Superior temporal gyrus (tissue), 1 donor: ENCODE measurements around the gene IMMP2L.
"Not testable (repeated sequence)": the region's sequence is repeated elsewhere in the genome, so short reads cannot be mapped to it uniquely, and the experiment has no call there.

ENCODE experiments used
- DNase-seq: peaks from one replicate; pipeline ENCODE4 v3.0.0-alpha.2; 2016; ENCODE audit errors: extremely low spot score

Gene IMMP2L

GRCh38 chr7:111460695-111461094 is 101.6 kb downstream of the IMMP2L start:
- DNase-seq: no peak

- no peak for DNase-seq
Measured at GRCh38 chr7:111459757-111460280, 102.5 kb downstream of the IMMP2L start.

- no peak for DNase-seq
Measured at GRCh38 chr7:111459065-111459756, 103.1 kb downstream of the IMMP2L start.

- DNase-seq: not testable (repeated sequence)
Measured at GRCh38 chr7:111450705-111451104, 111.6 kb downstream of the IMMP2L start.

GRCh38 chr7:111447502-111447901 is 114.8 kb downstream of the IMMP2L start:
- DNase-seq: not testable (repeated sequence)

- no peak for DNase-seq
Measured at GRCh38 chr7:111439977-111440376, 122.3 kb downstream of the IMMP2L start.

- no peak for DNase-seq
Measured at GRCh38 chr7:111438369-111439289, 123.7 kb downstream of the IMMP2L start.

DNA sequence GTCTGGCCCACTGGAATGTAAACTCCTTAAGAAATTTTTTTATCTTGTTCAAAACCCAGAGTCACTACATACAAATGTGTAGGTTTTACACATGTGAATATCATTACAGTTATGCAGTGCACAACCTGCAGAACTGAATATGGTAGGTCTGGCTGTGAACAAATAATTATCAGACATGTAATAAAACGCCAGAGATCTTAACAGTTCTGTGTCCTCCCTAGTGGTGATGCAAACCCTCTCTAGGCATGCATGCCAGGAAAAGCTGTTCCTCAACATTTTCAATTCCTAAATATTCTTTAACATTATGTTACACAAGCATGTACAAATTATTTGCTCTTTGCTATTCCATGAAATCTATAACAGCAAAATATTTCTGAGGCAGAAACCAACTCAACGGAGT is 124.6 kb downstream of the IMMP2L start:
- no peak for DNase-seq

GRCh38 chr7:111436608-111437007 is 125.7 kb downstream of the IMMP2L start:
- DNase-seq: no peak

DNA sequence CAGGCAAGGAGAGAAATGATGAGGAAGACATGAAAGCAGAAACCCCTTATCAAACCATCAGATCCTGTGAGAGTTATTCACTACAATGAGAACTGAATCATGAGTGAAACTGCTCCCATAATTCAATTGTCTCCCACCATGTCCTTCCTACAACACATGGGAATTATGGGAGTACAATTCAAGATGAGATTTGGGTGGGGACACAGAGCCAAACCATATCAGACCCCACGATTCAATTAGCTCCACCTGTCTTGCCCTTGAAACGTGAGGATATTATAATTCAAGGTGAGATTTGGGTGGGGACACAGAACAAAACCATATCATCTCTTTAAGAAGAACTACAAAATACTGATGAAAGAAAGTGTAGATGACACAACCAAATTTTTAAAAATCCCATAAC is 128.9 kb downstream of the IMMP2L start:
- no peak for DNase-seq

GRCh38 chr7:111429781-111430180 is 132.5 kb downstream of the IMMP2L start:
- no peak for DNase-seq

GRCh38 chr7:111424768-111425167 is 137.5 kb downstream of the IMMP2L start:
- DNase-seq: no peak

DNA sequence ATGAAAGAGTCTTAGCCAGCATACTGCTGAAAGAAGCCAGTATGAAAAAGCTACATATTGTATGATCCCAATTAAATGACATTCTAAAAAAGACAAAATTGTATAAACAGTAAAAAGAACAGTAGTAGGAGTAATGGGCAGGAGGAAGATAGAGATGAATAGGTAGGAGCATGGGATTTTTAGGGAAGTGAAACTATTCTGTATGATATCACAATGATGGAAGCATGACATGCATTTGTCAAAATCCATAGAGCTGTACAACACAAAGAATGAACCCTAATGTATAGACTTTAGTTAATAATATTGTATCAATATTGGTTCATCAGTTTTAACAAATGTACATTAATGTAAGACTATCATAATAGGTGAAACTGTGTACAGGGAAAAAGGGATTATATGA is 147.9 kb downstream of the IMMP2L start:
- no peak for DNase-seq

DNA sequence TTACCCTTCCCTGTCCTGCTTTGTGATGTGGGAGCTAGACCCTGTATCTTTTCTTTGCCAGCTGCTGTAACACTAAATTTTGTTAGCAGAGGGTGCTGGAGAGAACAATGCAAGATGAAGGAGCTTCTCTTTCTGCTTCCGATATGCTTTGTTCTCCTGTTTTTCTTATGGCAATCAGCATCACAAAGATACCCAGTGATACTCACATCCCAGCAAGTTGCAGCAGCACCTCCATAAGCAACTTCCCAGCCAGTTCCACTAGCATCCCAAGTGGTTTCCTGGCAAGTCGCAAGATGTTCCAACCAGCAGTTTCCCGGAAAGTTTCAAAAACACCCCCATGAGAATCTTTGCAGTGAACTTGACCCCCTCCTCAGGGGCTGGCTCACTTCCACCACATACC is 148.6 kb downstream of the IMMP2L start:
- DNase-seq: no peak

DNA sequence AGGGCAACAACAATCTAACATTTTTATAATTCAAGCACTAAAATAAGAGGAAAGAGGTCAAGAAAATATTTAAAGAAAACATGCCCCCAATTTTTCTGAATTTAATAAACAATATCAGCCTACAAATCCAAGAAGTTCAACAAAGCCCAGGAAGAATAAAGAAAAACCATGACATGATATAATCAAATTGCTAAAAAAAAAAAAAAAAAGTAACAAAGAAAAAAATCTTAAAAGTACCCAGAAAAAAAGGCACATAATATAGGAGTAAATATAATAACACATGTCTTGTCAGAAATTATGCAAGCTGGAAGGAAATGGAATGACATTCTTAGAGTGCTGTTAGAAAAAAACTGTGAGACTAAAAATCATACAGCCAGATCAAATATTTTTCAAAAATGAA is 151.4 kb downstream of the IMMP2L start:
- no peak for DNase-seq

- no peak for DNase-seq
Measured at GRCh38 chr7:111409714-111410422, 152.4 kb downstream of the IMMP2L start.

DNA sequence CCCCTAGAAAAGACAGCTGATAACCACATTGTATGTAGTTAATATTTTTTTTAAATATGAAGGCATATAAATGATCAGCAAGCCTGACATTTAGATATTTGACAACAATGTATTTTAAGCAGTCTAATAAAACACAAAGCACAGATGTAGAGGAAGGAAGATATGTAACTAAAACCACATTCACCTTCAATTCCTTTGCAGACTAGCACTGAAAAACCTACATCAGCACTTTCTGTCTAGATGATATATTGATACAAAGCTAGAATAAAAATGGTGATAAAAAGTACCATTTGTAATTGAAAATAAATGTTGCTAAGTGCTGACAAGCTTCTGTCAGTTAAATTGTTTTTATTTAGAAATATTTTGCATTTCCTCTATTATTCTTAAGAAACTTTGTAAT is 153.6 kb downstream of the IMMP2L start:
- DNase-seq: no peak

- no peak for DNase-seq
Measured at GRCh38 chr7:111407258-111407657, 155.0 kb downstream of the IMMP2L start.

- DNase-seq: no peak
Measured at GRCh38 chr7:111405621-111406020, 156.7 kb downstream of the IMMP2L start.

DNA sequence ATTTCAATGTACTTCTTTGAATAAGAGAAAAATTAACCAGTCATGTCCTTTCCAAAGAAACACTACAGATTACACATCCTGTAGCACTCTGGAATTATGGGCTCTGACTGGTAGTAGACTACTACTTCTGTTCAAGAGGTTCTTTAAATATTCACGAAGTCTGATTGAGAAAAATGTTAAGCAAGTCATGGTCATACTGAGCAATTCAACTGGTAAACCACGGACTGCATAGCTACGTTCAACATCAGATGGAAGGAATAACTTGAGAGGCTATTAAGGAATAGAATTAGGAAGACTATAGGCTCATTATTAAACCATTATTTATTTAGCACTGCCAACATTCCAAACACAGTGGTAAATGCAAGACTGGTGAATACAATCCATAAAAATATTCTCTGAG is 160.8 kb downstream of the IMMP2L start:
- no peak for DNase-seq

DNA sequence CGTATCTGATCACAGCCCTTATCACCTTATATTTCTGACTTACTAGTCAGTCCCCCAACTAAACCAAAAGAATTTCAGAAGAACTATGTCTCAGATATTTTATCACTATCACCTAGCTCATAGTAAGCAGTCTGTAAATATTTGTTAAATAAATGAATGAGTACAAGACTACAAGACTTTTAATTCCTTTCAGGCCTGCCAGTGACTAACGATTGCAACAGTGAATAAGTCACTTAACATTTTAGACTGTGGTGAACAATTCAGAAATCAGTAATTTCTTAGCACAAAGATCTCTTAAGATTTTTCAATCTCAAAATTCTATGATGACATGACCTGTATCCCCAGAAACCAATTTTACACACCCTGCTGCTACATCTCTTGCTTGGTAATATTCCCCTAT is 162.2 kb downstream of the IMMP2L start:
- no peak for DNase-seq

DNA sequence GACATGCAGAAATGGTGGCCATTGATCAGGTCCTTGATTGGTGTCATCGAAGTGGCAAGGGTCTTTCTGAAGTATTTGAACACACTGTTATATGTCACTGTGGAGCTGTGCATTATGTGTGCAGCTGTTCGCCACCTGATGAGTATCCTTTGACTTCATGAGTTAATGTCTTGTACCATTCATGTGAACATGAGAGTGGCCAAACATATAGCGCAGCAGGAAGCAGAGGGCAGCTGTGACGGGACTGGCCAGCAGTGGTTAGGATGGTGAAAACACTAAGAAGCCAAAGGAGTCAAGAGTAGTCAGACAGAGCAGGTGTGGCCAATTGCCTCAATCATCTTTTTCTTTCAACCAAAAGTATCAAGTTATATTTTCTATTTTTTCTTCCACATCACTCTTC is 167.4 kb downstream of the IMMP2L start:
- DNase-seq: no peak
